Activated CD4-positive, alpha-beta T cell treated with anti-CD3 and anti-CD28 coated beads, Interleukin-2, amount 10 ng/mL, durations not matched to agents 7 days and 5 days (primary cell): ENCODE results near the gene INF2. TPM values are rescaled to one million over a fixed set of nuclear protein-coding genes. Genes with fewer than 3 reads are reported as not detected.

Experiments used
- CTCF ChIA-PET: fragments of 350-600 bp; sonication (Branson Sonifier 250); formaldehyde crosslinking; loops from one replicate; lab custom pipeline; 2021; ENCODE audit warnings: antibody characterized with exemption; lab: Charles Lee
- POLR2A ChIA-PET: fragments of 350-600 bp; sonication (Branson Sonifier 250); formaldehyde crosslinking; loops from one replicate; lab custom pipeline; 2021; ENCODE audit warnings: antibody characterized with exemption; lab: Charles Lee
- DNase-seq: peaks from one replicate; pipeline ENCODE4 v3.0.0-alpha.2; 2020
- H3K27ac Mint-ChIP-seq: one replicate; pipeline ENCODE4 v1.8.0; 2021; ENCODE audit warnings: mild to moderate bottlenecking, moderate library complexity, mixed read lengths
- H3K27me3 Mint-ChIP-seq: one replicate; pipeline ENCODE4 v1.8.0; 2021; ENCODE audit warnings: mixed read lengths
- H3K36me3 Mint-ChIP-seq: one replicate; pipeline ENCODE4 v1.8.0; 2021; ENCODE audit warnings: low read depth, mixed read lengths
- H3K4me1 Mint-ChIP-seq: one replicate; pipeline ENCODE4 v1.8.0; 2021; ENCODE audit warnings: mixed read lengths
- H3K4me3 Mint-ChIP-seq: one replicate; pipeline ENCODE4 v1.8.0; 2021; ENCODE audit warnings: mild to moderate bottlenecking, moderate library complexity, mixed read lengths
- H3K9me3 Mint-ChIP-seq: one replicate; pipeline ENCODE4 v1.8.0; 2021; ENCODE audit warnings: mixed read lengths
- total RNA-seq, 2 experiments: library from RNA; stranded (reverse); gene quantifications; one replicate each; pipeline ENCODE4 v1.2.3, GENCODE V29; 2021

Gene INF2
- total RNA-seq, 2 experiments from 2014 or later, result 163 to 171 TPM

DNA sequence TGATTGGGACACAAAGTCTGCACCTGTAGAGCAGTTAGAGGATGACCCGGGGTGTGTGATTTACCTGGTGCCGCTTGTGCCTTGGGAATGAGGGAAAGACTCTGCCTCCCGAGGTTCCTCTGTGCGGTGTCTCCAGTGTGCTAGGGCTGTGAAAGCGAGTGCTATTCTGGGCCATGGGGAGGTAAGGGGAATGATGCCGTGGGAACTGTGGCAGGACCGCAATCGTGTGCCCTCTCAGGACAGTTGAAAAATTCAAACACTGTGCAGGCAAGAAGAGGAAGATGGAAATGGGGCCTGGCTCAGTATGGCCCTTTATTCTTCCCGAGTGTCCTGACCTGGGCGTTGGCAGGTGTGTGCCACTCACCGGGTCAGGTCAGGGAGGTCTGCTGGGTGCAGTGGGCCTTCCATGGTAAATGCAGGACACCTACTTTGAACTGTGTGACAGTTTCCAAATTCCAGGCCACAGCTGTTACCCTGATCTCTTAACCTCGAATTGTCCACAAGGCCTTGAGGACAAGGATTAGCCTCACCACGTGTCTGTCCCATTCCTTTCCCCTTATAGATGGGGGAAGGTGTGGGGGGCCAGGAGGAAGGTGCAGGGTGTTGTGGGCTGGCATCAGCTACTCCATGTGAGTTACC is 64.9 kb downstream of the INF2 start:
- ChIA-PET CTCF (interaction anchor here (0.9 to 4.0 kb wide), 7 partner anchors 9 to 291 kb away, joined by 4 to 15 read pairs (median 6); partner anchors contain the start of gene ZBTB42), POLR2A (no interaction called here)
- peaks cover 57% of the 10 kb centered on the region for H3K4me1 Mint-ChIP-seq
- peaks cover 38% of the 10 kb centered on the region for H3K36me3 Mint-ChIP-seq
- H3K4me3 Mint-ChIP-seq, result peak overlapping the region; percentile 85
- no peaks in the 10 kb centered on the region for H3K27me3 Mint-ChIP-seq
- peak overlapping the region; percentile 86 for H3K27ac Mint-ChIP-seq
- no peak for DNase-seq
- no peaks in the 10 kb centered on the region for H3K9me3 Mint-ChIP-seq

DNA sequence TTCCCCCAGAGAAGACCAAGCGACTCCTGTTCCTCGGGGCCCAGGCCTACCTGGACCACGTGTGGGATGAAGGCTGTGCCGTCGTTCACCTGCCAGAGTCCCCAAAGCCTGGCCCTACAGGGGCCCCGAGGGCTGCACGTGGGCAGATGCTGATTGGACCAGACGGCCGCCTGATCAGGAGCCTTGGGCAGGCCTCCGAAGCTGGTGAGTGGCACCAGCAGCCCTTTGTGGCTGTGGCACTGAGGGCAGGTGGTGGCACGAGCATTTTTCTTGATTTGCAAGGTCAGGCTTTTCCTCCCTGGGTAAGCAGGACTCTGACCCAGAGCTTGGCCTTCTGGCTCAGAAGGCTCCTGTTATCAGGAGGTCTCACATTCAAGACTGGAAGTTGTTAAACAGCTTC is 66.2 kb downstream of the INF2 start:
- H3K4me1 Mint-ChIP-seq, result peaks cover 57% of the 10 kb centered on the region
- POLR2A ChIA-PET, result no interaction called here

DNA sequence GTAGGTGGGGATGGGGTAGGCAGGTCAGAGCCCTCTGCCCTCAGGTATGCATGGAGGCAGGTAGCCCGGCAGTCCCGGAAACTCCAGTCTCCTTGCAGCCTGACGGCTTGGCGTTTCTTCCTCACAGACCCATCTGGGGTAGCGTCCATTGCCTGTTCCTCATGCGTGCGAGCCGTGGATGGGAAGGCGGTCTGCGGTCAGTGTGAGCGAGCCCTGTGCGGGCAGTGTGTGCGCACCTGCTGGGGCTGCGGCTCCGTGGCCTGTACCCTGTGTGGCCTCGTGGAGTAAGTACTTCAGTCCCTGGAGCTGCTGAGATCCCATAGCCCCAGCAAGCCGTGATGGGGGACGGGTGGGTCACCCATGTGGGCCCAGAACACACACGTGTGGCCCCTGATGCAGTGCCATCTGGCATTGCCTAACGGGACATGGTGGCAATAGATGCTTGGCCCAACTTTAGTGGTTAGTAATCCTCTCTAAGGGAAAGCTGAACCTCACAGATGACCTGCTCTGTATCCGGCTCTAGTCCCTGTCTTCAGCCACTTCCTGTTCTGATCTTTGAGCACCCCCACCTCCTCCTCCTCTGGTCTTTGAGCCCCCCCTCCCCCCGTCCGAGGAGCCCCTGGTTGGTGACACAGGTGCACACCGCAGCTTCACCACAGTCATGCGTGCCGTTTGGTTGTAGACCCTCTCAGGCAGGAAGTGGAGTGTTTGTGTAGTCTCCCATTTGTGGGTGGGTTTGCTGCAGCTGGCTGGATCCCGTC is 67.2 kb downstream of the INF2 start:
- H3K4me1 Mint-ChIP-seq, result peaks cover 53% of the 10 kb centered on the region
- DNase-seq, result peak; percentile 38
- POLR2A ChIA-PET, result no interaction called here
- CTCF ChIA-PET, result interaction anchor here (1.2 to 4.3 kb wide), 3 partner anchors 8 to 35 kb away, joined by 3 to 21 read pairs (median 3); no protein-coding TSS in a partner anchor
- H3K9me3 Mint-ChIP-seq, result no peaks in the 10 kb centered on the region
- no peak overlapping the region for H3K4me3 Mint-ChIP-seq
- H3K27me3 Mint-ChIP-seq, result no peaks in the 10 kb centered on the region
- H3K36me3 Mint-ChIP-seq, result peaks cover 47% of the 10 kb centered on the region
- peak overlapping the region; percentile 82 for H3K27ac Mint-ChIP-seq

More for the DNA sequence above, 66.2 kb downstream of the INF2 start:
- no peak overlapping the region for H3K4me3 Mint-ChIP-seq
- DNase-seq, result no peak
- peaks cover 41% of the 10 kb centered on the region for H3K36me3 Mint-ChIP-seq
- H3K27me3 Mint-ChIP-seq, result no peaks in the 10 kb centered on the region
- peak overlapping the region; percentile 82 for H3K27ac Mint-ChIP-seq
- H3K9me3 Mint-ChIP-seq, result no peaks in the 10 kb centered on the region
- CTCF ChIA-PET, result interaction anchor here (1.3 to 2.3 kb wide), 3 partner anchors 14 to 71 kb away, joined by 4 to 6 read pairs (median 6); partner anchors contain the start of gene ZBTB42

DNA sequence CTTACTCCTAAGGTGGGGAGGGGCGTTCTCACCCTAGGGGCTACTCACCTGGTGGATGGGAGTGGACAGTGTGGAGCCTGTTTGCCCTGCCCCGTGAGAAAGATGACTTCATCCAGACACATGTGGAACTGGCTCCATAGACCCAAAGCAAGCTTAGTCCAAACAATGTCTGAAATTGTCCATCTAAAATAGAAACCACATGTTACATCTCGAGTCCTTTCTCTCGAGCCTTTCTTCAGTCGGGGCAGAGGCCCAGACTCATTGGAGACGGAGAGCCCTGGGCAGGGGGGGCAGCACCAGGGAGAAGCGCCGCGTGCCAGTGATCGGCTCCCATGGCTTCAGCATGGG is 67.8 kb downstream of the INF2 start:
- Mint-ChIP-seq H3K4me3 (no peak overlapping the region), H3K36me3 (peaks cover 47% of the 10 kb centered on the region), H3K9me3 (no peaks in the 10 kb centered on the region), H3K4me1 (peaks cover 53% of the 10 kb centered on the region), H3K27me3 (no peaks in the 10 kb centered on the region), H3K27ac (peak overlapping the region; percentile 82)
- ChIA-PET CTCF (interaction anchor here (1.2 to 4.3 kb wide), 3 partner anchors 9 to 35 kb away, joined by 3 to 21 read pairs (median 3); no protein-coding TSS in a partner anchor), POLR2A (no interaction called here)
- no peak for DNase-seq

DNA sequence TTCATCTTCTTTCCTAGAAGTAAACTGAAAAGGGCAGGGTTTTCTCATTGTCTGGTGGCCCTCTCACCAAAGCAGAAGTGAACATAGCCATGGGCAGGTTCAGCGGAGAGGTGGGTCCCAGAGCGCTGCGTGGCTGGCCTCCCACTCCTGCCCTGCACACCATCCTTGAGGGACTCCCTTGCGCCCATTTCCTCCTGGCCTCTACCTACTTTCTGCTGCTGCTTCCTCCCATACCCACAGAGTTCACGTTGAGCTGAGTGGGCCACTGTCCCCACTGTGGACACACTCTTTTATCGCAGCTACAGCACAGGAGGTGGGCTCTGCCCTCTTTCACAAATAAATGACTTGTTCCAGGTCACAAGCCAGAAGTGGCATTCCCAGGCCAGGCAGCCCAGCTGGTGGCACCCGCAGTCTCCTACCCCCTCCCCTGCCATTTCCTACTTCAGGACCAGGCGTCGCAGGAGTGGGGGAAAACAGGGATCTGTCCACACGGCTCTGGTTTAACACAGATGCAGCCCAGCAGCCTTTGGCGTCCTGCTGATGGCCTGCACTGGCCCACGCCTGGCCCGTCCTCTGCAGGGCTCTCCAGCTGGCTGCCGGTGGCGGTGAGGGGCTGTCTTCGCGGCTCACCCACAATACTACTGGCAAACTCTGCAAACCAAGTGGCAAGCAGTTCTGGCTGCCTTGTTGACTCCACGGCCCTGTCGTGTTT is 68.4 kb downstream of the INF2 start:
- Mint-ChIP-seq H3K4me1 (peaks cover 50% of the 10 kb centered on the region), H3K9me3 (no peaks in the 10 kb centered on the region), H3K36me3 (peaks cover 46% of the 10 kb centered on the region), H3K27ac (peak overlapping the region; percentile 82), H3K4me3 (no peak overlapping the region), H3K27me3 (no peaks in the 10 kb centered on the region)
- POLR2A ChIA-PET, result no interaction called here
- CTCF ChIA-PET, result interaction anchor here (1.2 to 4.3 kb wide), 4 partner anchors 9 to 36 kb away, joined by 3 to 21 read pairs (median 3); no protein-coding TSS in a partner anchor
- no peak for DNase-seq

DNA sequence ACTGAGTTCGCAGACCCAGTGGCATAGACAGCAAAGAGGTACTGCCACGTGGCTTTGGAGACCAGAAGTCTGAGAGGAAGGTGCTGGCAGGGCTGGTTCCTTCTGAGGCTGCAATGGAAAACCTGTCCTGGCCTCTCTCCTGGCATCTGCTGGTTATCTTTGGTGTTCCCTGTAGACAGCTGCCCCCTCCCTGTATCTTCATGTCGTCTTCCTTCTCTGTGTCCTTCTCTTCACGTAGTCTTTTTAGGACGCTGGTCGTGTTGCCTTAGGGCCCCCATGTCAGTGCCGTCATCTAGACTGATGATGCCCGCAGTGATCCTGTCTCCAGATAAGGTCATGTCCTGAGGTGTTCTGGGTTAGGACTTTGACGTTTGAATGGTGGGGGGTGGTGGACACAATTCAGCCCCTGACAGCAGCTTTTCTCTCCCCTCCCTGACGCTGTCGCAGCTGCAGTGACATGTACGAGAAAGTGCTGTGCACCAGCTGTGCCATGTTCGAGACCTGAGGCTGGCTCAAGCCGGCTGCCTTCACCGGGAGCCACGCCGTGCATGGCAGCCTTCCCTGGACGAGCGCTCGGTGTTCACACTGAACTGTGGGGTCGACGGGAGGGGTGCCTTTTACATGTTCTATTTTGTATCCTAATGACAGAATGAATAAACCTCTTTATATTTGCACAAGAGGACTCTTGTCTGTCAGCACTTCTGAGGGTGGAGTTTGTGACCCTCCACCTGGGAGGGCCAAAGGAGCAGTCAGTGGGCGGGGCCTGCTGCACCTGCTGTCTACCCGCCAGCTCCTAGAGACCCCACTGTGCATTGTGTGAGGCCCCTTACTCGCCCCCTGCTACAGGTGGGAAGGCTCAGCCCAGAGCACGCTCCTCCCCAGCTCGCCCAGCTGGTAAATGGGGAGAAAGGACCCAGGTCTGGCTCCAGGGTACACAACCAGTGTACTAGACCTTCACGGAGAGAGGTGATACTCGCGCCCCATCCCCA is 69.9 kb downstream of the INF2 start:
- DNase-seq, result no peak
- CTCF ChIA-PET, result interaction anchor here (1.8 to 4.3 kb wide), 2 partner anchors 9 to 11 kb away, joined by 3 to 21 read pairs; no protein-coding TSS in a partner anchor
- Mint-ChIP-seq H3K27ac (no peak overlapping the region), H3K27me3 (no peaks in the 10 kb centered on the region), H3K36me3 (peaks cover 37% of the 10 kb centered on the region), H3K9me3 (no peaks in the 10 kb centered on the region), H3K4me1 (peaks cover 42% of the 10 kb centered on the region), H3K4me3 (no peak overlapping the region)
- POLR2A ChIA-PET, result no interaction called here

DNA sequence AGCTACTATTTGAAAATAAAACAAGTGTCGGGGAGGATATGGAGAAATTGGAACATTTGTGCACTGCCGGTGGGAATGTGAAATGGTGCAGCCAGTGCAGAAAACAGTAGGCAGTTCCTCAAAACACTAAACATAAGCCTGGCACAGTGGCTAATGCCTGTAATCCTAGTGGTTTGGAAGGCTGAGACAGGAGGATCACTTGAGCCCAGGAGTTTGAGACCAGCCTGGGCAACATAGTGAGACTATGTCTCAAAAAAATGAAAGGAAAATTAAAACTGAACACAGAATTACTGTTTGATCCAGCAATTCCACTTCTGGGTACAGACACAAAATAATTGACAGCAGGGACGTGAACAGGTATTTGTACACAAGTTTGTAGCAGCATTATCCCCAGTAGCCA is 76.1 kb downstream of the INF2 start:
- CTCF ChIA-PET, result no interaction called here
- no peaks in the 10 kb centered on the region for H3K27me3 Mint-ChIP-seq
- DNase-seq, result no peak
- no peak overlapping the region for H3K4me3 Mint-ChIP-seq
- POLR2A ChIA-PET, result no interaction called here
- H3K9me3 Mint-ChIP-seq, result no peaks in the 10 kb centered on the region
- no peak overlapping the region for H3K27ac Mint-ChIP-seq
- H3K4me1 Mint-ChIP-seq, result peaks cover 13% of the 10 kb centered on the region
- H3K36me3 Mint-ChIP-seq, result peaks cover 18% of the 10 kb centered on the region

DNA sequence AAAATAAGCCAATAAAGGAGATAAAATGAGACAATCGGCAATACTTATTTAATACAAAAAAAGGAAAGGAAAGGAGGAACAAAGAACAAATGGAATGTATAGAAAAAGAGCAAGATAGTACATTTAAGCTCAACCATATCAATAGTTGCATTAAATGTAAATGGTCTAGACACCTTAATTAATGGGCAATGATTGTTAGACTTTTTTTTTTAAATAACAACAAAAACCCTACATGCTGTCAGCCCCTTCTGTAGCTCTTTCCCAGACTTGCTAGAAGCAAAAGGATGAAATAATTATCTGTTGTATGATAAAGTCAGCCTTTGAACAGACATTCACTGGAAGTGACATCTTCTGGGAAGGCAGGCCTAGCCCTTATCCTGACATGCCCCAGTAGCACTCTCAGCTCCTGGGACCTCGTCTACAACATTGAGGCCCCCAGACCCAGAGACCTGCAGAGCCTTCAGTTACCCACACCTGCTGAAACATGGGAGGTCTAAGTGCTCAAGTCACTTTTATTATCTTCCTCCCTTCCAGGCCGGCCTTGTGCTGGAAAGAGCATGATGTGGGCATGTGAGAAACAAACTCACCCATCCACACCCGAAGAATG is 76.9 kb downstream of the INF2 start:
- no peaks in the 10 kb centered on the region for H3K27me3 Mint-ChIP-seq
- no peak for DNase-seq
- peaks cover 21% of the 10 kb centered on the region for H3K36me3 Mint-ChIP-seq
- no peaks in the 10 kb centered on the region for H3K9me3 Mint-ChIP-seq
- peaks cover 13% of the 10 kb centered on the region for H3K4me1 Mint-ChIP-seq
- POLR2A ChIA-PET, result no interaction called here
- H3K4me3 Mint-ChIP-seq, result no peak overlapping the region
- no peak overlapping the region for H3K27ac Mint-ChIP-seq
- CTCF ChIA-PET, result interaction anchor here (1.8 kb wide), 1 partner anchor 13 kb away, joined by 5 read pairs; the partner anchor contains the start of gene SIVA1

DNA sequence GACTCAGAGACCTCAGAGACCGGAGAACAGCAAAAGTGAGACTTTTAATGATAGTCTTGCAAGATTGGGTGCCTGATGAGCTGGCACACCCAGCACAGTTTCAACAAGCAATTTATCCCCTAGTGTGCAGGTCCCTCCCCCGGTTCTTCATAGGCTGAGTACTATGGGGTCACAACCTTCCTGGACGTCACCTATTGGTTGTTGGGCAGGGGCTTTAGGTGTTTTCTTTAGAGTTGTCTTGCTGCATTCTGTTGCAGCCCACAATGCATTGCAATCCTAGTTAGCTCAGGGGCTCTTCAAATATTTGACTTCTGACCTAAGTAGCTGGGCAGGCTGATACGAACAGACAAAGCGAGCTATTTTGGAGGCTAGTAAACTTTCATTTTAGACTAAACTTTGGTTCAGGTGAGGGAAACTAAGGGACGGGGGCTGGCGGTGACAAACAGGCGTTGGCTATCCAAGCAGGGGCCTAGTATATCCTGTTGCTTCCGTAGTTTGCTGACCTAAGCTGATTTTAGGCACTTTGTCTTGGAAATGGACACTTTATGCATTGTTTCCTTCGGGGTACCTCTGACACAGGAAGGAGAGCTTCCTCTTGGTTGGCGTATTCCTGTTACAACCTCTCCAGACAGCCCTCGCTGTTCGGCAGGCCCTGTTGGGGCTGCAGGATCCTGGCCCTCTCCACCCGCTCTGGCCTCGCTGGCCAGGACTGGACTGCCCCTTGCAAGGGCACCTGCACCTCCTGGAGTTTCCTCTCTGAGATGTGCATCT is 77.6 kb downstream of the INF2 start:
- ChIA-PET CTCF (interaction anchor here (1.8 kb wide), 1 partner anchor 14 kb away, joined by 5 read pairs; the partner anchor contains the start of gene SIVA1), POLR2A (no interaction called here)
- Mint-ChIP-seq H3K4me3 (no peak overlapping the region), H3K27ac (no peak overlapping the region), H3K9me3 (no peaks in the 10 kb centered on the region), H3K27me3 (no peaks in the 10 kb centered on the region), H3K4me1 (peaks cover 13% of the 10 kb centered on the region), H3K36me3 (peaks cover 26% of the 10 kb centered on the region)
- no peak for DNase-seq

DNA sequence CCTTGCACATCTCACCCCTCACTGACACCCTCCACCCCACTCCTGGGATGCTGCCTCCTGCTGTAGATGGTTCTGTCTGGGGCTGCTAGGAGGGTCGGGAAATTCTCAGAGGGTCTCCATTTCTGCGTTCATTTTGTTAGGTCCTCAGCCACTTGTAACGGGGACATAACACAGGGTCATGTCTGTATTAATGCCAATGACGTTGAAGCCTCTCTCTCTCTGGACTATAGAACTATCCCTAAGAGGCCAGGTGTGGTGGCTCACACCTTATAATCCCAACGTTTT is 78.2 kb downstream of the INF2 start:
- peaks cover 31% of the 10 kb centered on the region for H3K36me3 Mint-ChIP-seq
- H3K27me3 Mint-ChIP-seq, result no peaks in the 10 kb centered on the region
- DNase-seq, result no peak
- peaks cover 13% of the 10 kb centered on the region for H3K4me1 Mint-ChIP-seq
- H3K9me3 Mint-ChIP-seq, result no peaks in the 10 kb centered on the region
- ChIA-PET POLR2A (no interaction called here), CTCF (interaction anchor here (1.3 to 1.9 kb wide), 6 partner anchors 9 to 59 kb away, joined by 3 to 26 read pairs (median 6); partner anchors contain the start of gene SIVA1)
- no peak overlapping the region for H3K27ac Mint-ChIP-seq
- H3K4me3 Mint-ChIP-seq, result no peak overlapping the region
